NCI-H128 (cell line): ENCODE data around the gene ANKRD16.
"Not testable (repeated sequence)": the region's sequence is repeated elsewhere in the genome, so short reads cannot be mapped to it uniquely, and the experiment has no call there.

Experiments used
- DNase-seq: peaks from one replicate; lab custom pipeline; 2025; ENCODE audit not compliant: unreplicated experiment; lab: John Stamatoyannopoulos, UW

The ANKRD16 gene

DNA sequence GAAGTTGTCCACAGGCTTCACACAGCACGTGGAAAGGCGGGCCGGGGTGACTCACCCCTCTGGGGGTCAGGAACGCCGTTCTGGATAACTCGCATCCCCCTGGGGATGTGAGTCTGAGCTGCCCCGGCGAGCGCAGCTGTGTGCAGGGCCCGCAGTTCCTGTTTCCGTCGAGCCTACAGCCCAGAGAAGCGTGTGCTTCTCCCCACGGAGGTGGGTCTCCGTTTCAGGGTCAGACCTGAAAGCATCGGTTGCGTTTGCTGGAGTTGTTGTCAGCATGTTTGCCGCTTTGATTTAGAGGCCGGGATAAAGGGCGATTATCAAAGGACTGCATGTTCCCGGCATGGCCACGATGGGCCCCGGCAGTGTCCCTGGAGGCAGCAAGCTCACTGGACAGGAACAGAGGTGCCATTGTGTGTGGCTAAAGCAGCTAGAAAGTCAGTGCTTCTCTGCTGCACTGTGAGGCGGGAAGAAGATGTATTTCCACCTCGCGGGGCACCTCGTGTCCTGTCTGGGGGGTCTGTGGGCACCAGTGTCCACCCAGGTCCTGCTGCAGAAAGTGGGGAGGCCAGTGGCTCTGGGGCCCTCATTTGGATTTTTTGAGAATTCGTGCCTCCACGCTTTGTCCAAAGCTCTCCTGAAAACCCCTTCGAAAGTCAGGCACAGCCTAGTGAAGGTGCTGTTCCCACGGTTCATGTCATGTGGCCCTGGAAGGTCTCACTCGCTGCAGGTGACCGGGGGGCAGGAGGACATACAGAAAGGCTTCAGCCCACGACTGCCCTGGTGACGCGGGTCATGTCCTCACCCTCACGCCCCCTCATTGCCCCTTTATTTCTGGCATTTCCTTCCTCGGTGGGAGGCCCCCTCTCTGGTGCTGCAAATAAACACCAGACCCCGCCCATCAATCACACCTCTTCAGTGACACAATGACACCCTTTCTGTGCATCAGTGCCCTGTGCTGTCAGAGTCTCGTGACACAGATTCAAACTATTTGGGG, 49.1 kb downstream of the ANKRD16 start:
- DNase-seq: no peak

DNA sequence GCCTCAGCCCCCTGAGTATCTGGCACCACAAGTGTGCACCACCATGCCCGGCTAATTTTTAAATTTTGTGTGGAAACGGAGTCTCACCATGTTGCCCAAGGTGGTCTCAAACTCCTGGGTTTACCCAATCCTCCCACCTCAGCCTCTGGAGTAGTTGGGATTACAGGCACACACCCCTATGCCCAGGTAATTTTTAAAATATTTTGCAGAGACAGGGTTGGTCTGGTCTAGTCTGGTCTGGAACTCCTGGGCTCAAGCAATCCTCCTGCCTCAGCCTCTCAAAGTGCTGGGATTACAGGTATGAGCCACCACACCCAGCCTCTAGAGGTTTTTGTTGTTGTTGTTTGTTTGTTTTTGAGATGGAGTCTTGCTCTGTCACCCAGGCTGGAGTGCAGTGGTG, 53.5 kb downstream of the ANKRD16 start:
- DNase-seq: not testable (repeated sequence)

DNA sequence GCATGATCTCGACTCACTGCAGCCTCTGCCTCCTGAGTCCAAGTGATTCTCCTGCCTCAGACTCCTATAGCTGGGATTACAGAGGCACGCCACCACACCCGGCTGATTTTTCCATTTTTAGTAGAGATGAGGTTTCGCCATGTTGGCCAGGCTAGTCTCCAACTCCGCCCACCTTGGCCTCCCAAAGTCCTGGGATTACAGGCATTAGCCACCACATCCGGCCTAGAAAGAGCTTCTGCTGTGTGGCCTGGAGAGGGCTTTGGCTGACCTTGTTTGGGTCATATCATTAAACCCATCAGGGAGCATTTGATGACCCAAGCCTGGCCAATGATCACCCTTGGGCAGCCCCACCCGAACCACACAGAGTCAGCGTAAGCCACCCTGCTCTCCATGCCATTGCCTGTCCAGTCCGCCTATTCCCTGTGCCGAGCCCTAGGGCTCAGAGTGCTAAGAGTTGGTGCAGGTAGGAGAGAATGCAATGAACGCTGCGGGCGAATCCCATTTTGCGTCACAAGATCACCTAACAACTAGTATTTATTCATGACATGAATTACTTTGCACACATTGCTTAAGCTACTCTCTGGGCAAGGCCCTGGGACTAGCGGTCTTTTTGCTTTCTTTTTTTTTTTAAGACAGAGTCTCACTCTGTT, 54.1 kb downstream of the ANKRD16 start:
- DNase-seq: no peak

DNA sequence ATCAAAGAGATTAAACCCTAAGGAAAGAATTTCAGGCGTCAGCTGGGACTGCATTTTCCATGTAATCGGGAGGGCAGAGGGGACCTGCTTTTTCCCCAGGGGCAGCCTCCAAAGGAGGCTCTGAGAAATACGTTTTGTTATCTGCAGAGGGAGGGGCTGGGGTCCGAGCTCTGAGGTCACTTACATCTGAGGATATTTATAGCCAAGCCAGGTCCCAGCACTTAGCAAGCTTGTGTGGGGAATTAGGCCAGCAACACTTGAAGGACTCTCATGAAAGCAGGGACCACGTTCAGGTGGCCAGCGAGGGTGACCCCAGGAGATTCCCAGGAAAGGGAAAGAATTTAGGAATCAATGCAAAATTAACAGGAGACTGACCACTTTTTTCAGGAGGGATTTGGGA, 55.9 kb downstream of the ANKRD16 start:
- DNase-seq: no peak

DNA sequence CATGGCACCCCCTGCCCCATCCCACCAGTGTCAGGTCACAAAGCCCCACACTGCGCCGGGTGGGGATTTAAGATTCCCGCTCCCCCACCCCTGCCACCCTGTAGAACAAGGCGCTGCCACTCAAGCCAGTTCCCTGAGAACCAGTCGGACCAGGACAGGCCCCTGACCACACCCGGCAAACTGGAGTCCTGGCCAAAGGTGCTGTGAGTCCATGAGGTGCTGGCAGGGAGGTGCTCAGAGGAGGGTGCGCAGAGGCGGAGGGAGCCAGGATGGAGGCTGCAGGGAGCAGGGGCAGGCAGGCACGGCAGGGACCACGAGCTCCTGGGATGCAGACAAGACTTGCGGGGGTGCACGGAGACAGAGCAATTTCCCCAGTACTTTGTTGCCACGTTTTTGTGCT, 56.7 kb downstream of the ANKRD16 start:
- DNase-seq: no peak

DNA sequence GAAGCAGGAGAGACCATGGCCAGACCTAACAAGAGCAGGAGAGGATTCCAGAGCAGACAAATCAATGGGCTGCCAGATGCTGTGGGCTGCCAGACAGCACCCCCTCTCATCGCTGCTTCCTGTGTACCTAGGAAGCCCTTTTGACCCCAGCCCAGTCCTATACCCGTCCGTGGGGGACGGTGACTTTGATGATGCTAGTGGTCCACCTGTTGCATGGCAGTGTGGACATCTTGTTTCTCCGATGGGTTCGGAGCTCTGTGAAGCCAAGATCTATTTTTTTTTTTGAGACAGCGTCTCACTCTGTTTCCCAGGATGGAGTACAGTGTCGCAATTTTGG, 58.3 kb downstream of the ANKRD16 start:
- DNase-seq: no peak

DNA sequence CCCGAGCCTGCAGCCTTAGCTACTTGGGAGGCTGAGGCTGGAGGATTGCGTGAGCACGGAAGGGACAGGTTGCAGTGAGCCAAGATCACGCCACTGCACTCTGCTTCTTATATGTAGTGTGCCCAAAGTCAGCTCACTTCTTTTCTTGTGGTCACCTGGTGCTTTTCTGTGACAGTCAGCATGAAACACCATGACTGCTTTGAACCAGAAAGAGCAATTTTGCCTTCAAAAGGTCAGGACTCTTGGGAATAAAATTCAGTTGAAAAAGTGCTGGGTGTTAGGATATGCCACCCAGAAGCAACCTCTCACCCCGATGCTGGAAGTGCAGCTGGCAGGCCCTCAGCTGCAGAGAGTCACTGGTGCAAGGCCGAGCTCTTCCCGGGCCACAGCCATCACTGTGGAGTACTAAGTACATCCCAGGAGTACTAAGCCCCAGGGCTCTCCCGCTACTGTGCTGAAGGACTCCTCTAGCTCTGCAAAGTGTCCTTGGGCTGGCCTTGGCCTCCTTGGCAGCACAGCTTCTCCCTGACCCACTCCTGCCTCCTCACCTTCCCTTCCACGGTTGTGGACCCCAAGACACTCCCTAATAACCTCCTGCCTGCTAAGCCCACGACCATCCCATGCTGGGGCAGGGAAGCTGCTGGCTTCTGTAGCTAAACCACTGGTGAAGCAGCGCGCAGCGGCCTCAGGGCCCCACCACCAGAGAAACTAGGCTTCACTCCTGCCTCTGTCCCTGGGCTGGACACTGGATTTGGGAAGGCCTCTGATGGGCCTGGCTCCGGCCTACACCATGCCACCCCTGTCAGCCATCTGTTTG, 58.9 kb downstream of the ANKRD16 start:
- no peak for DNase-seq

DNA sequence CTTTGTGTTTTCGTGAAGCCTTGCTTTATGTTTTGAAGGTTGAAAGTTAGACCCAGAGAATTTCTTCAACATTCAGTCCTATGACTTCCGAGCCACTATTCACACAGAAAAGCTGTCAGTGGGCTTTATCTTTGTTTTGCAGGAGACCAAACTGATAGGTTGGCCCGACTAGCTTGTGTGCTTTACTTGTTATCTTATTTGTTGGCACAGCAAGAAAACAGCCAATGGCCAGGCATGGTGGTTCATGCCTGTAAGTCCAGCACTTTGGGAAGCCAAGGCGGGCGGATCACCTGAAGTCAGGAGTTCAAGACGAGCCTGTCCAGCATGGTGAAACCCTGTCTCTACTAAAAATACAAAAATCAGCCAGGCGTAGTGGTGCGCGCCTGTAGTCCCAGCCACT, 60.4 kb downstream of the ANKRD16 start:
- no peak for DNase-seq

DNA sequence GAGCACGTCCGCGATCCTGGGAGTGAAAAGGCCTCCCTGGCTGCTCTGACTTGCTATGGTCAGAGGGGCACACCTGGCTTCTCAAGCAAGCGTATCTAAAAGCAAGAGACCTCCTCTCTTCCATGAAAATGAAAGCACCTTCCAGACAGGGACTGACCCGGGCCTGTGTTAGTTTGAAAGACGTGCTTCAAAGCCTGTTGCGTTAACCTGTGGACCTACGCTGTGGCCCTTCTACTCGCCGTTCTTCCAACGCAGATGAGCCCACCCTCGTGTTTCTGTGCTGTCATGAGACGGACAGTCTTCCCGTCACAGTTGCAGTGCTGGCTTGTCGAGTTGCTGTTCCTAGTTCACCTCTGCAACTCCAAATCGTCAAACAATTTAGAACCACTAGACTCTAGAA, 61.0 kb downstream of the ANKRD16 start:
- no peak for DNase-seq

DNA sequence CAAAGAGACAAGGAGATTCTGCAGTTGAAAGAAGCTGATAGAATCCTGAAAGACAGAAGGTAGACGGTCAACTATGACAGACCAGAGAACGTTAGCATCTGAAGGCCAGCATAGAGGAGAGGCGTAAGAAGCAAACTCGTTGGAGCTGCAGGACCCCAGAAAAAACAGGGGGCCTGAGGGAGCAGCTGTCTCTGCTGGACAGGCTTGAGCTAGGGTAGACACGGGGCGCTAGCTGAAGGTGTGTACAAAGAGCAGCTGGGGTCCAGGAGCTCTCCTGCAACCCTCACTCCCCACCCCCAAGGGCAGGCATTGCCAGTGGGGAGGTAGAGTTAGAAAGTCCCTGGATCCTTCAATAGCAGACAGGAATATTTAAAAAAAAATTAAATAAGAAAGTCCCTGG, 61.9 kb downstream of the ANKRD16 start:
- no peak for DNase-seq

DNA sequence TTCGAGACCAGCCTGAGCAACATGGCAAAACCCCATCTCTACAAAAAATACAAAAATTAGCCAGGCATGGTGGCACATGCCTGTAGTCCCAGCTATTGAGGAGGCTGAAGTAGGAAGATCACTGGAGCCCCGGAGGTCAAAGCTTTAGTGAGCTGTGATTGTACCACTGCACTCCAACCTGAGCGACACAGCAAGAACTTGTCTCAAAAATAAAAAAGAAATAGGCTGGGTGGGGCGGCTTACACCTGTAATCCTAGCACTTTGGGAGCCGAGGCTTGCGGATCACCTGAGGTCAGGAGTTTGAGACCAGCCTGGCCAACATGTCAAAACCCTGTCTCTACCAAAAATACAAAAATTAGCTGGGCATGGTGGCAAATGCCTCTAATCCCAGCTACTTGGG, 63.2 kb downstream of the ANKRD16 start:
- DNase-seq: not testable (repeated sequence)

DNA sequence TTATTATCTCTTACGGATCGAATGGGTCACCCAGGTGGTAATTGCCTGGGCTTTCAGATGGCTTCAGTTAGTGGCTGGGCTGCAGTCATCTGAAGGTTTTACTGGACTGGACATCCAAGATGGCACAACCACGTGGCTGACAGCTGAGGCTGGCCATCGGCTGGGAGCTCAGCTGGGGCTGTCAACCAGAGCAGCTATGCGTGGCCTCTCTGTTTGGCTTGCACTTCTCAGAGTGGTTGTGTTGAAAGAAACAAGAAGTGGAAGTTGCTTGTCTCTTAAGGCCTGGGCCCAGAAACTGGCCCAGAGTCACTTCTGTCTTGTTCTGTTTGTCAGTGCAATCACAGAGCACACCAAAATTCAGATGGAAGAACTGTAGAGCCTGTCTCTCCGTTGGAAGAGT, 70.8 kb downstream of the ANKRD16 start:
- DNase-seq: no peak

DNA sequence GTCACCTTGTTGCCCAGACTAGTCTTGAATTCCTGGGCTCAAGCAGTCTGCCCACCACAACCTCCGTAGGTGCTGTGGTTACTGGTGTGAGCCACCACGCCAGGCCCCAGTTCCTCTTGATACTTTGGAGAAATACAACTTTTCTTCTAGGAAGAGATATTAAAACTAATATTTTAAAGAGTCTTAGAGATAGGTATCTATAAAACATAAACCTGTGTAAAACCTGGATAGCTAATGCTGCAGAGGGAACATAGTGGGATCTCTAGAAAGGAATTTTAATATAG, 71.7 kb downstream of the ANKRD16 start:
- DNase-seq: no peak

DNA sequence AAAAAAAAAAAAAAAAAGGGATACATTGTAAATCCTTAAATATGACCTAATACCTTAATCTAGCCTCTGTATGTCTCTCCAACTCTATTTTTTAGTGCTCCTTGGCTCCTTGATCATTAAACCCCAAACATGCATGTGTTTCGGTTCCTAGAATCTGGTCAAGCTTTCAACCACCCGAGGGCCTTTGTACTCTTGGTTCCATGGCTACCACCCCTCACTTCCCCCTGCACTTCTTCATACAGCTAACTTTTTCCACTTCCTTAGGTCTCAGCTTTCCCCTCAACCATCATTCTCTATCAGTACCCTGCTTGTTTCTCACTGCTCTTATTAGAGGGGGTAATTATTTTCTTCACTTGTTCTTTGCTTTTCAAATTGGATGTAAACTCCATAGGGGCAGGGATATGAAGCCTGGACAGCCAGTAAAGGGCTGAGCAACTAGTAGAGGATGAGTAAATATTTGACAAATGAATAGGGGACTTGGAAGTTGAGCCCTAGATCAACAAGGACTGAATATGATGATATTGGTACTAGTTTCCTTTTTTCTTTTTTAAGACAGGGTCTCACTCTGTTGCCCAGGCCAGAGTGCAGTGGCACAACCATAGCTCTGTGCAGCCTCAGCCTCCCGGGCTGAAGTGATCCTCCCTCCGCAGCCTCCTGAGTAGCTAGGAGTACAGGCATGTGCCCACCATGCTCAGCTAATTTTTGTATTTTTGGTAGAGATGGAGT, 72.2 kb downstream of the ANKRD16 start:
- DNase-seq: no peak

DNA sequence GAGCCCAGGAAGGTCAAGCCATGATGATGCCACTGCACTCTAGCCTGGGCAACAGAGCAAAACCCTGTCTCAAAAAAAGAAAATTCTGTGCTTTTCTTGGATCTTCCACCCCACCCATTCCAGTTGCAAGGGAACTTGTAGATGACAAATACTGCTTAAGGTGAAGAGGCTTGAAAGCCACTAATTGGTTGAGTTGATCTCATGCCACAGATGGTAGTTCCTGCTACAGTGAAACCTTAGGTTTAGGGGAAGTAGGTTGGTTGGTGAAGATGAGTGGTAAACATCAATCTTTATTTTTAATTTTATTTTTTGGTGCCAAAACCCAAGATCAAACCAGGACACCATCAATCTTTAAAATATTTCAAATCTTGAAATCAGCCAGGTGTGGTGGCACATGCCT, 73.5 kb downstream of the ANKRD16 start:
- no peak for DNase-seq

DNA sequence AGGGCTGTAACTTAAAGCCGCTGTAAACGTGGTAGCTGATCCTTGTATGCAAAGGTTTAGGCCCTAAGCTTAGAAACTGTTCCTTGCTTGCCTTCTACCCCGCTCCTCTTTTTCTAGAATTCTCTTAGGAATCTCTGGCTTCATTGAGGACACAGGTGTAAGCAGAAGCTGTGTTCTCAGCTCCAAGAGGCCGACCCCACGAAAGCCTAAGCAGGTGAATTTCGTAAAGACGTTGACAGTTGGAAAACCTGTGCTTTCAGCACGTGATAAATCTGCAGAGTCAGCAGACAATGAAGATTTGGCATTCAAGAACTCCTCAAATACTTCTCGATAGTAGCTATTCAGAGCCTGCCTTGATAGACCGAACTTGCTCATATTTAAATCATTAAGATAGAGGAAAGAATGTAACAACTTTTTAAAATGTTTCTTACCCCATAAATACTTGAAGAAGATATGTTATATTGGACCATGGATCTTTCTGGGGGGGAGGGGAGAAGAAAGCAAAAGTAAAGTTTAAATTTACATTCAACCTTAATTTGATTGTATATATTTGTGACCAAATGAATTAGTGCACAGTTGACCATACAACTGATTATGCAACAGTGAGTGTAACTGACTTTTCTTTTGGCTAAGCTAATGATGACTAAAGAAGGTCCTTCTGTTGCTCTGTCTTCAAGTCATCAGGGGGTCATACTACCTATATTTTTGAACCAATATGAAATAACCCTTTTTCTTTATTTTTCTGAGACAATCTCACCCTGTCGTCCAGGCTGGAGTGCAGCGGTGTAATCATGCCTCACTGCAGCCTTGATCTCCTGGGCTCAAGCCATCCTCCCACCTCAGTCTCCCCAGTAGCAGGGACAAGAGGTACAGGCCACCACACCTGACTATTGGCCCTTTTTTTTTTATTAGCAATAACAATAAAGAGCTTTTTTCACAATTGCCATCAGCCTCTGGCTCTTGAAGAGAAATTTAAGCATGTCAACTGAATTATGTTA, 75.3 kb downstream of the ANKRD16 start:
- DNase-seq: no peak

DNA sequence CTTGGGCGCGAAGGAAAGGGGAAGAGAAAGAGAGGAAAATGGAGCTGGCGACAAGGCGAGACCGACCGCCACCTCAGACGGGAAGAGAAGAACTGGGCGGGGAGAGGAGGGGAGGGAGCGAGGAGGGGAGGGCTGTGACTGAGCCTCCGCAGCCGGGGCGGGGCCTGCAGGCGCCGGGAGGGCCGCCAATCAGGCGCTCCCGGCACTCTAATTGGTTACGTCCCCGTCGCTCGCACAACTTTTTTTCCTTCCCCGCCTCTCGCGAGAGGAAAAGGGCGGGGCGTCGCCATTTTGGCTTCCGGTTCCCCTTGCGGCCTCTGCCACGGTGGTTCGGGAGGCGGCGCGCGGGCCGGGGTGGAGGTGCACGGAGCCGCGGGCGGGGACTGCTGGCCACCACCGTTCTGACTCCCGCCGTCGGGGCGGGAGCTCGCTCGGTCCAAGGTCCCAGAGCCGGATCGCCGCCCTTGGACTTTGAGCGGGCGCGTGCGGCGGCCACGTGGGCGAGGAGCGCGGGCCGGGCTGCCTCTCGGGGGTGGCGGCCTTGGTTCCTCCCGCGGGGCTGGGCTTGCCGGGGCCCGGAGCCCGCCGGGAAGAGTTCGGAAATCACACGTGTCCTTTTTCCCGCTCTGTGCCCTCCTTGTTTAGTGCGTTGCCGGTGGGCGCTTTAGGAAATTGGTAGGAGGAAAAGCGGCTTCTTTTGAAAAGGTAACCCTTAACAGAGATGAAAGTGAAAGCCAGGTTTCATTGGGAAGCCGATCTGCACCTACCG, 76.2 kb downstream of the ANKRD16 start, which contains the start of gene GDI2:
Gene GDI2, minus strand, starts transcription at position 94 of the 769 bp plus-strand sequence. CDS start 176 bp downstream, outside the sequence.
- DNase-seq: peak; percentile 90

DNA sequence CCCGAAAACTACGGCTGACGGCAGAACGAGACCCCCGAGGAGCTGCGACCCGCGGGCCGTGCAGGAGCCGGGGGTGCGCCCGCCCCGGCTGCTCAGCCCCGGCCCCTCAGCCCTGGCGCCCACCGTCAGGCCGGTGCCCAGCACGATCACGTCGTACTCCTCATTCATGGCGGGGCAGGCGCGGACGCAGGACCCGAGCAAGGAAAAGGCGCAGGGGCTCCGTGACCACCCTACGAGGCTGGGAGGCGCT, 76.7 kb downstream of the ANKRD16 start:
- no peak for DNase-seq

DNA sequence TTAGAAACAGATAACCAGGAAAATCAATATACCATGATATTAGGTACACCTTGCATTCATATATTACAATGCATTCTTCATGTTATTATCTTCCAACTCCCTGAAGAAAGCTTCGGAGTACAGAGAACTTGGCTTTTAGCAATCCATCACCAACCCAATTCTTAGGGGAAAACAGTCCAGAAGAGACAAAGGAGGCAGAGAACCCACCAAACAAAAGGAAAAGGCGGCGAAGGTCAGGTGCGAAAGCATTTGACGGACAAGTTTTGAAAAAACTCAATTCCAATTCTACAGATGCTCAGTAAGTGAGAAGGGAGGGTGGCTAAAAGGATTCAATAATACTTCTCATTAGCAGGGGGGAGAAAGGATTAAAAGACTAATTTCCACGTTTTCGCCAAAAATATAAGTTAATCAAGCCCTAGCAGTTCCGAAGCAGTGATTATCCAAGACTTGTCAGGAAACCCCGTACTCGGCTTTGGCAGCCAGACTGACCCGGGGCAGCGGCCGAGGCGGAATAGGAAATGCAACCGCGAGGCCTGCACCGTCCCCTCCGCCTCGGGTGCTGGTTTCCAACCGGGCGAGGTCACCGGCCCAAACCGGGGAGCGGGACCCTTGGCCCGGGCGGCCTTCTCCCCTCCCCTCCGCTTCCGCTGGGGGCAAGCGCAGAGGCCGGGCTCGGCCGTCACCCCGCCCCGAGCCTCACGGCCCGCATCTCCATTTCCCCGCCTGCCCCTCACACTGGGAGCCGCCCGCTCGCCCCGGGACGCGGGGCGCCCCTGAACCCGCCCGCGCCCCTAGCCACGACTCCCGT, 77.2 kb downstream of the ANKRD16 start:
- no peak for DNase-seq
